Measurements from ENCODE around the gene CDCP2.
A peak's percentile ranks its signal among the peaks of the same experiment; 100 is the strongest.

DNA sequence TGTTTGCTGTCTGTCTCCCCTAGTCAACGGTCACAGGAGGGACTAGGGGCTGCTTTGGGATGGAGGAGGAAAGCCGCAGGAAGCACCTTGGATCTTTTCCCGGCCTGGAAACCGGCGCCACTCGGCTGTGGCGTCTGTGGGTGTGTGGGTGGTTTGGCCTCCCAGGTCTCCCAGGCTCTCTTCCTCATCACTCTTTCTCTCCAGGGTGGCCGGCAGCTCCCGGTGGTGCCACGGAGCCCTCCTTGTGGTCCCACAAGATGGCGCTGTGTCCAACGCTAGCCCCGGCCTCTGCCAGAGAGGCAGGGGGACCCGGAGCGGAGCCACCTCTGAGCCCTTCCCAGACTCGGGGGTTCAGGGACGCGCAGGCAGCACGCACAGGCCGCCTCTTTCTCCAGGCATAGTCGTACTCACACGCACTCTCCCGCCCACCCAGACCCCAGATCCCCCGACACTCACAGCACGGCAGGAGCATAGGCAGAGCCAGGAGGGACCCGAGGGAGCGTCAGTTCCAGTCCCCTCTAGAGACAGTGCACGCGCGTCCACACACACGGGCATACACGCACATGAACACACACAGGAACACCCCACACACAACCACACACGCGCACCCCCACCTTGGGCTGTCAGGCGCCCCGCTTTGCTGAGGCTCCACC lies 31.2 kb downstream of the CDCP2 start:
- TF ChIP-seq EZH2phosphoT487 (IDR thresholded peaks at IDR 0.05; ENCODE audit: unreplicated experiment) (no peak), STAT1 (IDR thresholded peaks at IDR 0.05; ENCODE audit: unreplicated experiment) (no peak), POLR2AphosphoS5 (IDR thresholded peaks at IDR 0.05; ENCODE audit: low read depth) (no peak)
- TF ChIP-seq, protein P1, sequence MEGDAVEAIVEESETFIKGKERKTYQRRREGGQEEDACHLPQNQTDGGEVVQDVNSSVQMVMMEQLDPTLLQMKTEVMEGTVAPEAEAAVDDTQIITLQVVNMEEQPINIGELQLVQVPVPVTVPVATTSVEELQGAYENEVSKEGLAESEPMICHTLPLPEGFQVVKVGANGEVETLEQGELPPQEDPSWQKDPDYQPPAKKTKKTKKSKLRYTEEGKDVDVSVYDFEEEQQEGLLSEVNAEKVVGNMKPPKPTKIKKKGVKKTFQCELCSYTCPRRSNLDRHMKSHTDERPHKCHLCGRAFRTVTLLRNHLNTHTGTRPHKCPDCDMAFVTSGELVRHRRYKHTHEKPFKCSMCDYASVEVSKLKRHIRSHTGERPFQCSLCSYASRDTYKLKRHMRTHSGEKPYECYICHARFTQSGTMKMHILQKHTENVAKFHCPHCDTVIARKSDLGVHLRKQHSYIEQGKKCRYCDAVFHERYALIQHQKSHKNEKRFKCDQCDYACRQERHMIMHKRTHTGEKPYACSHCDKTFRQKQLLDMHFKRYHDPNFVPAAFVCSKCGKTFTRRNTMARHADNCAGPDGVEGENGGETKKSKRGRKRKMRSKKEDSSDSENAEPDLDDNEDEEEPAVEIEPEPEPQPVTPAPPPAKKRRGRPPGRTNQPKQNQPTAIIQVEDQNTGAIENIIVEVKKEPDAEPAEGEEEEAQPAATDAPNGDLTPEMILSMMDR (conservative IDR thresholded peaks at IDR 0.05; ENCODE audit: low read depth in 2 of 2), result peak; percentile 70 to 94

Measured in GM23338 (cell line).